Fibroblast of skin of left biceps (primary cell): ENCODE measurements around the gene SRCIN1.
A peak's percentile ranks its signal among the peaks of the same experiment; 100 is the strongest.
"Not testable (repeated sequence)": the region's sequence is repeated elsewhere in the genome, so short reads cannot be mapped to it uniquely, and the experiment has no call there.

Experiments used
- DNase-seq, 2 experiments: peaks; one replicate each; pipeline ENCODE4 v3.0.0-alpha.2; 2013; ENCODE audit warnings: low read depth in 2 of 2

SRCIN1 gene

DNA sequence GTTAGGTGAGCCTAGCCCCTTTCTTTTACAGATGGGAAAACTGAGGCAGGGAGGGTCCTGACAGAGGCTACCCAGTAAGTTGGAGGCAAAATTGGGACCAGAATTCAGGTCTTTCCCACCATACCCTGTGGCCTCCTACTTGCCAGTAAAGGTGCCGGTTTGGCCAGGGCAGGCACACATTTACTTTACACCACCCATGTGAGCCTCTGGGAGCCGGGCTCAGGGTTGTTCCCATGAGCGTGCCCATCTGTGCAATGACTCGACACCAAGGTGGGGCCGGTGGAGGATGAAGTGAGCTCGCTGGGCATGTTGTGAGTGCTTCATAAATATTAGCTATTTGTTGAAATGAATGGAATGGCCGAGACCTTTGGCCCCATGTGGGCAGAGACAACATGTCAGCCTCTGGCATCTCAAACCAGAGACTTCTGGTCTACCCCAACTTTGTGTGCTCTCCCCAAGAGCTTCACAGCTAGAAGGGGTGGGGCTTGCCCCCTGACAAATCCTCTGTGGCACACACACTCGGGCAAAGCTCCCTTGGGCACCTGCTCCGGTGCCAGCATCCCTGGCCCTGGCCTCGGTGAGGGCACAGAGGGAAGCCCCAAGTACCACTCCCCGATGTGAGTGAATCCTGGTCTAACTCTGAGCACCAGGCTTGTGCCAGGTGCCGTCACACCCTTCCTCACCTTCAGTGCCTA is 60.1 kb downstream of the SRCIN1 start:
- no peak for DNase-seq

DNA sequence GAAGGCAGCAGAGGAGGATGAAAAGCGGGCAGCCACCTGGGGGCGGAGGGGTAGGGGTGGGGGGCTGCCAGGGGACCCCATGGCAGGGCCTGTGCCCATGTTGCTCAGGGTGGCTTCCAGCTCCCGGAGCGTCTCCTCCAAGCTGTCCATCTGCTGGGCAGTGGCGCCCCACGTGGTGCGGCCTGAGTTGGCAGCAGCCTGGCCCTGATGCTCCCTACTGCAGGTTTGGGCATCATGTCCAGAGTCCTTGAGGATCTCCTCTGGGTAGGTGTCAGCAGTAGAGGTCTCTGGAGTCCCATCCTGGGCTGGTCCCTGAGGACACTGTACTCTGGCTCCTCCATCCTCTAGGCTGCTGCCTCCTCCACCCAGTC is 60.9 kb downstream of the SRCIN1 start:
- DNase-seq = no peak

DNA sequence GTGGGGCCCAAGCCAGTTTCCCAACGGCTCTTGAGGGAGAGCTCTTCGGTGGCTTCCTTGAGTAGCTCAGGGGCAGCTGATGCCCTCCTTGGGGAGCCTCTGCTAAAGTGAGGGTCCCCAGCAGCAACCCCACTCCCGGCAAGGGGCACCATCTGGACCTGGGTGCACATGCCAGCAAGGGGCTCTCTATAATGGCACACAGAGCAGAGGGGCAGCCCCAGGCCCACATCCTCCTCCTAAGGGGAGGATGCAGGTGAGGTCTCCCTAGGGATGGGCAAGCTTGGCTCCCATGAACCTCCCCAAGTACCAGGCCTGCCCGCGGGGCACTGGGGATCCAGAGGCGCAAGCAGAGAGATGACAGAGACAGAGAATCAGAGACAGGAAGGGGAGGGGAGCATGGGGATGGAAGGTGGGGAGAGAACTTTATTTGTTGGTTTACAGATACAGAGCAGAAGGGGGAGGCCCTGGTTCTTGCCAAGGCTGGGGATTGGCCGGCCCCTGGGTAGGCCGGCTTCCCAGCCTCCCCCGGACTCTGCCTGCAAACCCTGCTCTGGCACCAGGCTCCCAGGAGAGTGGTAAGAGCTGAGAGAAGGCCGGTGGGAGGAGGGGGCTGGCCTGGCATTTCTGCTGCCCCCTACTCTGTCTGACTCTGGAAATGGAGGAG is 61.4 kb downstream of the SRCIN1 start:
- no peak for DNase-seq

DNA sequence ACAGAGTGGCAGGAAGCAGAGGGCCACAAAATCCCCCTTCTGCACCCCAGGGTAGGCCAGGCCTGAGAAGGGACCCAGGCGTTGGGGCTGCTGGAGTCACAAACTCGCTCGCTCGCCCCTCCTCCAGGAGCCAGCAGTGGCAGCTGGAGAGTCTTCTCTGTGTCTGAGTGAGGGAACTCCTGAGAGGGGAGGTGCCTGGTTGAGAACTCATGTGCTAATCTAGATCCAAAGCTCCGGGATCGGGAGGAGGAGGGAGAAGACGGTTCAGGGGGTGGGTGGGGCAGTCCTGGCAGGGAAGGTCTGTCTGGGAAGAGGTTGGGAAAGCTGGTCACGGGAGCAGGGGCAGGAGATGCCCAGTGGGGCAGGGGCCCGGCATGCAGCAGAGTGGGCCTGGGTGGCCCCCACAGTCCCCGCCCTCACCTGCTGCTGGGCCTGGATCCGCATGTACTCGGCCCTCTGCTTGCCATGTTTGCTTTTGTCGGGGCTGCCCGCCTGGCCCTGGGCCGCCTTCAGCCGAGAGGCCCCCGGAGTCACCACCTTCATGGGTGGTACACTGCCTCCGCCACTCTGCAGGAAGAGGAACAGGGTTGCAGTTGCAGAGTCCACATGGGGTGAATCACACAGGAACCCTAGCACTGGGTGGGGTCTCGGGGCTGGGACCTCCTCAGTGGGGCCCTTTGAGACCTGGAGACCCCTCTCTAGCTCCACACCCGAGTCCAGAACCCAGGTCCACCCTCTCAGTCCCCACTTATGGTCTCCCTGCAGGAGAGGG is 62.2 kb downstream of the SRCIN1 start:
- DNase-seq = no peak

DNA sequence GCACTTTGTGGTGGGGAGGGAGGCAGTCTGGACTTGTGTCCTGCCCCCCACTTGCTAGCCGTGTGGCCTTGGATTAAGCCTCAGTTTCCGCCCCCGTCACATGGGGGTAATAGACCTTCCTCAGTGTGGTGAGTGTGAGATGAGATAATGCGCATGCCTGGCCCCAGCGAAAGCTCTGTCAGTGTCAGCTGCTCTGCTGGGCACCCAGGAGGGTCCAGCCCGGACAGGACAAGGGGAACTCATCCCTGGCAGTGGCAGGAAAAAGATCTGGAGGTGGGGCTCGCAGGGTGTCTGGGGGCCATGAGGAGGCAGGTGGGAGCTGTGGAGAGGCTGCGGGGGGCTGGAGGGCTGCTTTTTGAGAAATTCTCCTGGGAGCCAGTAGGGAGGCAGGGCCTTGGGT is 63.5 kb downstream of the SRCIN1 start:
- no peak for DNase-seq

DNA sequence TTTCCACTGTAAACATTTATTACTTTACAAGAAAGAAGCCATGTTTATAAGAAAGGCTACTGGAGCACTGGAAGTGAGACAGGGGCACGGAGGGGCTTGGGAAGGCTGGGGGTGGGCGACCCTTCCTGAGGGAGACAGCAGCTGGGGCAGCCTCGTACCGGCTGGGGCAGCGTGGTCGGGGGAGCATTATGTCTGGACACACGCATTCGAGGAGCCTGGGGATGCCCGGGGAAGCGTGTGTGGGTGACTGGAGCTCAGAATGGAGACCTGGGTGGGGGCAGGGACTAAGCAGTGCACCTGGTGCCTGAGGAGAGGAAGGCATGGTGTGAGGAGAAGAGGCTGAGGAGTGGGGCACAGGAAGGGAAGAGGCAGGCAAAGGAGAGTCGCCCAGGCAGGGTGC is 64.5 kb downstream of the SRCIN1 start:
- DNase-seq = no peak

DNA sequence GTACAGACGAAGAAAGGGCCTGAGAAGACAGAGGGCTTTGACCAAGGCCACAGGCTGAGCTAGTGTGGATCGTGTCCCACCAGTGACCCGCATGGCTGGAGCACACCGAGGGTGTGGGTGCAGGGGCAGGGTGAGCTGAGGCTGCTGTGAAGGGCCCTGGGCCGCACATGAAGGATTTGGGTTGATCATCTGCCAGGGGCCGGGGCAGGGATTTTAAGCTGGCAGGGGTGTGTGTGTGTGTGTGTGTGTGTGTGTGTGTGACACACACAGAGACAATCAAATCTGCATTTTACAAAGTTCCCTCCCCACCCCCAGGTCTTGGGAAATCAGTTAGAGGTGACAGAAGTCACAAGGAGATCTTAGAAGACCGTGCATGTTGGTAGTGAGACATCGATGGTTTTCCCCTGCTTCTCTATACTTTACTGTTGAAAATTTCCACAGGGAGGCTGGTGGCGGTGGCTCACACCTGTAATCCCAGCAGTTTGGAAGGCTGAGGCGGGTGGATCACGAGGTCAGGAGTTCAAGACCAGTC is 65.2 kb downstream of the SRCIN1 start:
- no peak for DNase-seq

DNA sequence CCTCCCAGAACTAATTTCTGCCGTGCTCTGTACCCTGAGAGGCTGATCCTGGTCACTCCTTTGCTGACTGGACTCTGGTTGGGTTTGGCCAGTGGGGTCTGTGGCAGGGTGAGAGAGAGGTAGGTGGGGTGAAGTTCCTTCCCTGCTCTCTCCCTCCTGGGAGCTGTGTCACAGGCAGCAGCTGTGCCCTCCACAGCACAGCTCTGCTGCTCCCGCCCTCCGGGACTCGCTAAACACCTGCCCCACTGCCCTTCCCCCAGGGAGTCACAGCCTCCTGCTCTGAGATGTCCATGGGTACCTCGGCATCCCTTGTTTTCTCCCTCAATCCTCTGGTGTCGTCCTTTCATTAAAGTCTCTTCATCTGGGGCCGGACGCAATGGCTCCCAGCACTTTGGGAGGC is 66.4 kb downstream of the SRCIN1 start:
- no peak for DNase-seq

DNA sequence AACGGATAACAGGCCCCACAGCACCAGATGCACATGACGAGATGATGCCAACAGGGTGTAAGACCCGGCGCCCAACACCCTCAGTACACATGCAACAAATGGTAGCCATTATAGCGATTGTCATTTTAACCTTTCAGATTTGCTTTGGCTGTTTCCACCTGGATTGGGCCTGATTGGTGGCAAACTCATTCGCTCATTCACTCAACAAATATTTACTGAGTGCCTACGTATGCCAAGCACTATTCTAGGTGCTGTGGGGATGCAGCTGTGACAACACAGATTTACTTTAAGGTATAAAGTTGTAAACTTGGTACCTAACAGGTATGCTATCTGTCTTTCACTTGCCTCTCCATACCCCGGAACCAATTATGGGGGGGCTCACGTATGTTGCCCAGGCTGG is 66.8 kb downstream of the SRCIN1 start:
- DNase-seq = no peak

DNA sequence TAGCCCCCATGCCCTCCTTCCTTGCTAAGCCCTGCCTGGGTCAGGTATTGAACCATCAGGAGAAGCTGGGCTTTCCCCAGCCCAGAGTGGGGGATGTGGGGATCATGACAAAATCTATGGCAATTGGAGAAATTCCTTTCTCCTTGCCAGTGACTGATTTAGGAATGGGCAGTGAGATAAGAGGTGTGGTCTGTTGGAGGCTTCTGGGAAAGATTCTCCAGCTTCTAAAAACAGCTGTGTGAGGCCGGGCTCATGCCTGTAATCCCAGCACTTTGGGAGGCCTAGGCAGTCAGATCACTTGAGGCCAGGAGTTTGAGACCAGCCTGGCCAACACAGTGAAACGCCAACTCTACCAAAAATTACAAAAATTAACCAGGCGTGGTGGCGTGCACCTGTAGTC is 69.1 kb downstream of the SRCIN1 start:
- DNase-seq = no peak

DNA sequence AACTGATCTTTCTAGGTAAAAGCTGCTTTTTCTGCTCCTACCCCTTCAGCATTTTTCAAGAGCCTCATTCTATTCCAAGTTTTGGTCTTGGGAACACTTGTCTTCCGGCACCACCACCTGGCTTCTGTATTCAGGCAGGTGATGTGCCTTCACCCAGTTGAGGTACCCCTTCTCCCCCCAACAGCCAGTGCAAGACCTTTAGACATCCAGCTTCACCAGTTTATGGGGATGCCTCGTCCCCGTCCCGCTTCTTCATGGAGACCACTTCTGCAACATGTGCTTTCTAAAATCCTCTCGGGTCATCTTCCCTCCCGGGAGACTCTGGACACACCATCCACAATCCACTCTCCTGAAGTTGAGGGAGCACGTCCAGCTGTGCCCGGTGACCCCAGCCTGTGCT is 69.9 kb downstream of the SRCIN1 start:
- no peak for DNase-seq

DNA sequence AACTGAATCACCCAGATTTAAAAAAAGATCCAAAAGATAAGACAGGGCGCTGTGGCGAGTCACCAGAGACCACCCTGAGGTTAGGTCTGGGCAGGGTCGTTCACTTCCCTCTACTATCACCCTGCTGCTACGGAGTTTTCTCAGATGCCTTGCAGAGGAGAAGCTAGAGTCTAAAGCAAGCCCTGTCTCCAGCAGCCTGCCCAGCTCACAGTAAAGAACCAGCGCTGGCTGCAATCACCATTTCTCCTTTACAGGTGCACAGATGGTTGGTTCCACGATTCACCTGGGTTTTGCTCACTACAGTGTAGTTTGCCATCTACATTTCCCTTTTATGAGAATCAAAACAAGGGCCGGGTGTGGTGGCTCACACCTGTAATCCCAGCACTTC is 71.3 kb downstream of the SRCIN1 start:
- DNase-seq = no peak

DNA sequence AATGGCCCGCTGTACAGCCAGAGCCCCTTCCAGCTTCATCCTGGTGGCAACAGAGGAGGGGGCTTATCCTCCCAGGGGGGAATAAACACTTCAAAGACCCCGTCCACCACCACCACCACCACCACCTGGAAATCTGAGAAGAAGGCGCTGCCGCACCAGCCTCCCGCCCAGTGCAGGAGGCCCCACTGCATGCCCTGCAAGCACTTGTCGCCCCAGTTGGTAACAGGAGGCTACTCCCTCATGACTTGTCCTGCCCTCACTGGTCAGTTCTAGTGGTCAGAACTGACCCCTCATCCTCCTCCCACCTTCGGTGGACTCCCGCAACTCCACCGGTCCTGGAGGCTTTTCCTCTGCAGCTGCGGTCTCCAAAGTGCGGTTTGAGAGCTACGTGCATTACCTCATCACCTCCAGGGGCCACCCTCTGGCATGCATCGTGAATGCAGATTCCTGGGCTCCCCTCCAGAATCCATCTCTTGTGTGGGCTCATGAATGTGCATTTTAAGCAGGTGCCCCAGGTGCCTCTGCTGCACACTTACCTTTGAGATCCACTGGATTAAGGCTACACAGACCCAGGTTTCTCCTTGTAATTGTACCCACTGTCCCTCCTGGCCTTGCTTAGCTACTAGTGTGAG is 71.8 kb downstream of the SRCIN1 start:
- DNase-seq = no peak

DNA sequence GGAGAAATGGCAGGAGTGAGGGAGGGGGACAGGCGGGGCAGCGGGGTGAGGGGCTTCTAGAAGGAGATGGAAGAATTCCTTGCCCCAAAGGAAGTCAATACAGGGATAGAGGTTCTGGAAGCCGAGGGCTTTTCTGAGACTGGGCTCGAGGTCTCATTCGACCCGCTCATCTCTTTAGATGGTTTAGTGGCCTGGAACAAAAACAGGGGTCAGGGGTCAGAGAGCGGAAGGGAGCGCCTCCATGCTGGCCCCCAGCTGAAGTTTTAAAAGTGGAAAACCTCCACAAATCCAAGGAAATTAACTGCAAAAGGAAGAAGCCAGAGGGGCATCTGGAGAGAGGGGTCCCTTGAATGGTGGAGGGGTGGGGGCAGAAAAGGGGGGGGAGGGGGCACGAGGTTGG is 72.5 kb downstream of the SRCIN1 start:
- no peak for DNase-seq

DNA sequence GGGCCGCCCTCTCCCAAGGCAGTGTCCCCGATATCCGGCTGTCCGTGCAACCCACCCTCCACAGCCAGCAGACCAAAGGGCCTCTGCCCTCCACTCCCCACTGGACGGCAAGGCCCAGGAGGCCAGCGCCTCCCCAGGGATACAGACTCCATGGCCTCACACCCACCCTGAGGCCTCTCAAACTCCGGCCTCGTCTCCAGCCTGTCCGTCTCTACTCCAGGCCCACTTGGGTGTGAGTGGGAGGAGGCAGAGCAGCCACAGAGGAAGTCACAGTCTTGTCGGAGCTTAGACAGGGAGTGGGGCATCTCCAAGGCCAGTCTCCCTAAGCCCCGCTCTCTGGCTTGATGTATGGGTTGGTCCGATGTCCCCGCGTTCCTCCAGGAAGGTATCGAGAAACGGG is 73.3 kb downstream of the SRCIN1 start:
- no peak for DNase-seq

DNA sequence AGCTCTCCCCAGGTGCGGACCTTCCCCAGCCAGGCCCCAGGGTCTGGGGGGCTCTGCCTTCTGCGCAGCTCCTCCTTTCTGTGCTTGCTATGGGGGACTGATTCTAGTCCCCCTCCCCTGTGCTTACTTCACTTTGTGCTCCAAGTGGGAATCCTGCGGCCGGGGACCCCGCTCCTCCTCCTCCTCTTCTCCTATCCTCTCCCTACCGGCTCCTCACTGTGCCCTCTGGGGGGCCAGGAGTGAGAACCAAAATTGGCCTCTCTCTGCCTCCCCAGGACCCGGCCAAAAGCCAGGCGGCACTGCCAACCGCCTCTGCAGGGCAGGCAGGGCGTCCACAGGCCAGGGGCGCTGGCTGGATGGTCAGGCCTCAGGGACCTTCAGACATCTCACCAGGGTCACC is 74.0 kb downstream of the SRCIN1 start:
- DNase-seq = not testable (repeated sequence)

DNA sequence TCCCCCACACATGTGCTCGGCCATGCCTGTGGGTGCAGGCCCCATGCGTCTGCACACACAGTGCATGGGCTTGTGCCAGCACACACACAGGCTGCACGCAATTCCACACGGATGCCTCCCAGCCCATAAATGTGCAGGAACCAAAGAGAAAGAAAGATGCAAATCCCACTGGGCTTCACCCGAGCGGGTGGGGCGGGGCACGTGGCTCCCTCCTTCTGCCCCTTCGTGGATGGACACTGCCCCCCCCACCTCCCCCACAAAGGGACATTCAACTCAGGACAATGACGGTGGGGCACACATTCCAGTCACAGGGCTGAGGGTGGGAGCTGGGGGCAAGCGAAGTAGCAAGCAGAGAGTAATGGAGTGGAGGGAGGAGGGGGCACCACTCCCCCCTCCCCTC is 74.9 kb downstream of the SRCIN1 start:
- DNase-seq = not testable (repeated sequence)

DNA sequence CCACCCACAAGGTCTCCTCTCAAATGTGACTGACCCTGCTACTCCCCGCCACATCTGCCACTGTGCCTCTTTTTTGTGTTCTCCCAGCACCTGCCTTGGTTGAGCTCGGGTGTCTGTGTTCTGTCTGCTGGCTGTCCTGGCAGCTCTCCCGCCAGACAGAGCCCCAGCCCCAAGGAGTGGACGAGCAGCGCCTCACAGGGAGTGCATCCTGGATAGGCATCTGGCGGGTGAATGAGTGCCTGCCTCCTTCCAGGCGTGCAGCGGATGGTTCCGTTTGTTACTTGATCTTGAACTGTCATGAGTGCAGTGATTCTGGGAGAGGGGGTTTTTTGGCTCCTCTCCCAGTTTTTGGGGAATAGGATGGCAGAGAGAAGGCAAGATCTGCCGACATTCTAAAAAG is 77.6 kb downstream of the SRCIN1 start:
- DNase-seq = not testable (repeated sequence)

DNA sequence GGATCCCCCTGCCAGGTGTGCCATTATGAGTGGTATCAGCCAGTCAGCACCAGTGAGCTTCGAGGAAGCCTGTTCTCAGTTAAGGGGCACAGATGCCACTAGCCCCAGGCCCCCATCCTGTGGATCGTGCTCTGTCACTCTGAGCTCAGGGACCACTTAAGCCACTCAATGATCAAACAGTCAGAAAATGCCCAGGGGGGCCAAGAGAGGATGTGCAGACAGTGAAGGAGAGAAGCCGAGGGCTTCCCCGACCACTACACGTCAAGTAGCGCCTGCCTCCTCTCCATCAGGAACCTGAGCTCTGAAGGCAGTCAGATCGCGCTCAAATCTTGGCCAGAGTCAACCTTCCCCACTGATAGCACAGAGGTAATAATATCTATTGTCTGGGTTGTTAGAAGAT is 79.2 kb downstream of the SRCIN1 start:
- DNase-seq = not testable (repeated sequence)

DNA sequence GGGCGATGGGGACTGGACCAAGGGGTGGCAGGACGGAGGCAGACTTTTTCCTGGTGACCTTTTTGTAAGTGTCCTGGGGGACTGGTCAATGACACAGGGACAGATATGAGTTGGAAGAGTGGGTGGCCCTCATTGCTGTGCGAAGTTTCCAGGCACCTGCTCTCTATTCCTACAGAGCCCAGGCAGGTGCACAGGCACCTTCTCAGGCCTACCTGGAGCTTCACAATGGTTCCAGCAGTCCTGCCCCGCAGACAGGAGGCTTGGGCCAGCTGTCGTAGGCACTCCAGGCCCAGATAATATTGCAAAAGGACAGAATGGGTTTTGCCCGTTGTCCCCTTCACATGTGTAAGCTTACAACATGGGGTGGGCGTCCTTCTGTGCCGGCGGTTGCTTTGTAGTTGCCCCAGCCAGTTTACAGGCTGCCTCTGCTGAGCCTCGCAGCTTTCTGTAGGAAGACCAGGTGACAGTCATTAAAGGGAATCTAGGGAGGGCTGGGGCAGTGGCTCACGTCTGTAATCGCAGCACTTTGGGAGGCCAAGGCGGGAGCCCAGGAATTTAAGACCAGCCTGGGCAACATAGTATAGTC is 93.2 kb downstream of the SRCIN1 start:
- DNase-seq = no peak

DNA sequence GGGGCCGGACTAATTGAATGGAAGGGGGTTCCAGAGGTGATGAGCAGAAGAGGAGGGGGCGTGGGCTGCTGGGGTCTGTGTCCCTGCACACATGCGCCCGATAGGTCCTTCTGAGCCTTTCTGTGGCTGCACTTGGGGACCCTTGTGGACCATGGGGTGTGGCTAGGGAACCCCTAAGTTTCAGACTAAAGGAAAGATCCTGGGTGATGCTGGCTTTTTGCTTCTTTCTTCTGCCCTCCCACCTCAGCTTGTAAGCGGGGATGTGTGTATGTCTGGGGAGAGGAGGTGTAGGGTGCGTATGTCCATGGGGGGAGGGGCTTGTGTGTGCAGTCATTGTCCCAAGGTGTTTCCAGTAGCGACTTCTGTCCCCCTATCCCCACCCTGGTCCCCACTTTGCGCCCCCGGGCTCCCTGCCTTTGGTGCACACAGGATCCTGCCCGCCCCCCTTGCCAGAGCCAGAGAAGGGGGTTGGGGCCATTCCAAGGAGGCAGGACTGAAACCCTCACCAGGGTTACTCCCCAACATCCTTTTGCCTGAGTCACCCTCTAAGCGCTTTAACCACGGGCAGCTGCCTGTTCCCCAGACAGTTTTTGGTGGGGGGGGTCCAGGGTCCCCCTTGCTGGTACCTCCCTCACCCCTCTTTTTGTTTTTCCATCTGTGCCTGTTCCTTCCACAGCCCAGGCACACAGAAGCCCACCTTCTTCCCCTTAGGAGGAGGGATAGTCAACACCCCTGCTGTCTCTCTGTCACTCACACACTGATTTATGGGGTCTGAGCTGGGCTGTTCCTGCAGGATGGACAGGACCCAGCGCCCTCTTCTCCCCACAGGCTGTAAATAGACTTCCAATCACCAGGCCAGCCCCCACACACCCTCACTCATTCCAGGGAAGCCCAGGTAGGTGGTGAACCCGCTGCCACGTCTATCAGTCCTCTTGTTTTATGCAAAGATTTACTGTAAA is 94.3 kb downstream of the SRCIN1 start:
- DNase-seq = peak; percentile 43 to 45
